H9 (cell line): ENCODE data around the gene VEGFD. TPM values are rescaled to one million over a fixed set of nuclear protein-coding genes. Genes with fewer than 3 reads are reported as not detected.

Experiments
- DNase-seq: peaks from one replicate; pipeline ENCODE4 v3.0.0-alpha.2; 2017
- H2AFZ ChIP-seq: one replicate; pipeline ENCODE4 v1.6.1; 2013; ENCODE audit warnings: mild to moderate bottlenecking, low read length, control low read depth, moderate library complexity
- H2AK5ac ChIP-seq: 2 replicates; pipeline ENCODE4 v1.6.1; 2013; ENCODE audit warnings: low read length, control low read depth, mixed read lengths; ENCODE audit not compliant: insufficient read length
- H2BK120ac ChIP-seq: one replicate; pipeline ENCODE4 v1.6.1; 2013; ENCODE audit warnings: low read depth, mild to moderate bottlenecking, low read length, control low read depth, inconsistent platforms; ENCODE audit not compliant: poor library complexity, severe bottlenecking
- H2BK12ac ChIP-seq: 2 replicates; pipeline ENCODE4 v1.6.1; 2013; ENCODE audit warnings: low read length, control low read depth, mixed read lengths, low read depth; ENCODE audit not compliant: insufficient read length
- H2BK15ac ChIP-seq: 2 replicates; pipeline ENCODE4 v1.6.1; 2013; ENCODE audit warnings: low read depth, low read length, control low read depth
- H2BK20ac ChIP-seq: one replicate; pipeline ENCODE4 v1.6.1; 2013; ENCODE audit warnings: low read depth, mild to moderate bottlenecking, low read length, control low read depth, inconsistent platforms; ENCODE audit not compliant: poor library complexity, severe bottlenecking
- H2BK5ac ChIP-seq: 2 replicates; pipeline ENCODE4 v1.6.1; 2013; ENCODE audit warnings: low read length, control low read depth, mixed read lengths; ENCODE audit not compliant: insufficient read length
- H3K14ac ChIP-seq: 2 replicates; pipeline ENCODE4 v1.6.1; 2013; ENCODE audit warnings: low read length, control low read depth; ENCODE audit not compliant: insufficient read depth
- H3K18ac ChIP-seq: 2 replicates; pipeline ENCODE4 v1.6.1; 2013; ENCODE audit warnings: low read depth, mild to moderate bottlenecking, mixed read lengths, low read length, control low read depth; ENCODE audit not compliant: insufficient read length
- H3K23ac ChIP-seq: 2 replicates; pipeline ENCODE4 v1.6.1; 2013; ENCODE audit warnings: low read length, control low read depth, mixed read lengths, low read depth; ENCODE audit not compliant: insufficient read length
- H3K23me2 ChIP-seq: 2 replicates; pipeline ENCODE4 v1.6.1; 2013; ENCODE audit warnings: low read depth, mild to moderate bottlenecking, mixed read lengths, low read length, control low read depth; ENCODE audit not compliant: insufficient read length, poor library complexity, severe bottlenecking
- H3K27ac ChIP-seq: 2 replicates; pipeline ENCODE4 v1.5.1; 2013; ENCODE audit warnings: low read length, control low read depth, mixed read lengths, low read depth; ENCODE audit not compliant: insufficient read length
- H3K27me3 ChIP-seq: 2 replicates; pipeline ENCODE4 v1.6.1; 2013; ENCODE audit warnings: low read length, control low read depth, inconsistent platforms; ENCODE audit not compliant: insufficient read depth
- H3K4ac ChIP-seq: 2 replicates; pipeline ENCODE4 v1.6.1; 2013; ENCODE audit warnings: low read depth, mild to moderate bottlenecking, control low read depth, inconsistent platforms, low read length, moderate library complexity
- H3K4me1 ChIP-seq: 2 replicates; pipeline ENCODE4 v1.6.1; 2013; ENCODE audit warnings: low read length, control low read depth, inconsistent platforms; ENCODE audit not compliant: insufficient read depth
- H3K4me2 ChIP-seq: 2 replicates; pipeline ENCODE4 v1.6.1; 2013; ENCODE audit warnings: low read length, control low read depth, mixed read lengths; ENCODE audit not compliant: insufficient read length, insufficient read depth
- H3K56ac ChIP-seq: 2 replicates; pipeline ENCODE4 v1.6.1; 2013; ENCODE audit warnings: low read depth, mild to moderate bottlenecking, mixed read lengths, low read length, control low read depth; ENCODE audit not compliant: insufficient read length
- H3K79me1 ChIP-seq: 2 replicates; pipeline ENCODE4 v1.6.1; 2013; ENCODE audit warnings: low read depth, mild to moderate bottlenecking, moderate library complexity, low read length, control low read depth, inconsistent platforms; ENCODE audit not compliant: insufficient read depth, poor library complexity, severe bottlenecking
- H3K79me2 ChIP-seq: 2 replicates; pipeline ENCODE4 v1.6.1; 2013; ENCODE audit warnings: low read length, control low read depth, inconsistent platforms; ENCODE audit not compliant: insufficient read depth
- H3K9ac ChIP-seq: 2 replicates; pipeline ENCODE4 v1.6.1; 2013; ENCODE audit warnings: low read length, control low read depth, mixed read lengths; ENCODE audit not compliant: insufficient read length; ENCODE audit errors: extremely low read depth
- H3K9me3 ChIP-seq: one replicate; pipeline ENCODE4 v1.6.1; 2013; ENCODE audit warnings: low read depth, low read length, inconsistent platforms; ENCODE audit not compliant: control insufficient read depth
- H3T11ph ChIP-seq: one replicate; pipeline ENCODE4 v1.6.1; 2013; ENCODE audit warnings: mild to moderate bottlenecking, low read length, control low read depth, inconsistent platforms
- H4K20me1 ChIP-seq: one replicate; pipeline ENCODE4 v1.6.1; 2013; ENCODE audit not compliant: control insufficient read depth, insufficient read length, insufficient read depth
- H4K5ac ChIP-seq: 2 replicates; pipeline ENCODE4 v1.6.1; 2013; ENCODE audit warnings: low read depth, mild to moderate bottlenecking, mixed read lengths, low read length, control low read depth; ENCODE audit not compliant: insufficient read length
- H4K8ac ChIP-seq: replicated peaks from 2 replicates; pipeline ENCODE4 v1.6.1; 2013; ENCODE audit warnings: low read length, control low read depth, mixed read lengths, low read depth; ENCODE audit not compliant: insufficient read length
- H4K91ac ChIP-seq: 2 replicates; pipeline ENCODE4 v1.6.1; 2013; ENCODE audit warnings: low read depth, mild to moderate bottlenecking, moderate library complexity, mixed read lengths, low read length, control low read depth; ENCODE audit not compliant: insufficient read length
- H3K27ac Mint-ChIP-seq, 3 experiments: 2 replicates in 2 of 3; 3 replicates in 1 of 3; pipeline ENCODE4 v1.8.0; 2020 to 2021; ENCODE audit warnings: mixed read lengths in 3 of 3, mild to moderate bottlenecking in 1 of 3, moderate library complexity in 1 of 3
- H3K27me3 Mint-ChIP-seq: 2 replicates; pipeline ENCODE4 v1.8.0; 2021; ENCODE audit warnings: low read depth, mild to moderate bottlenecking, moderate library complexity, mixed read lengths
- H3K36me3 Mint-ChIP-seq, 3 experiments: 2 replicates in 2 of 3; 3 replicates in 1 of 3; pipeline ENCODE4 v1.8.0; 2020 to 2021; ENCODE audit warnings: low read depth in 3 of 3, mixed read lengths in 3 of 3; ENCODE audit not compliant: insufficient read depth in 1 of 3
- H3K4me1 Mint-ChIP-seq, 2 experiments: 2 replicates each; pipeline ENCODE4 v1.8.0; 2020; ENCODE audit warnings: mixed read lengths in 2 of 2
- H3K4me3 Mint-ChIP-seq, 2 experiments: 2 replicates in 1 of 2; 3 replicates in 1 of 2; pipeline ENCODE4 v1.8.0; 2020 to 2021; ENCODE audit warnings: mild to moderate bottlenecking in 2 of 2, mixed read lengths in 2 of 2, moderate library complexity in 1 of 2
- H3K9me3 Mint-ChIP-seq, 2 experiments: 2 replicates in 1 of 2; 3 replicates in 1 of 2; pipeline ENCODE4 v1.8.0; 2020; ENCODE audit warnings: mild to moderate bottlenecking in 2 of 2, mixed read lengths in 2 of 2, moderate library complexity in 1 of 2
- WGBS: extraction: QIAGEN DNeasy Blood & Tissue Kit; methylation state at CpG from one replicate; pipeline ENCODE4 v1.1.7; 2013; ENCODE audit warnings: missing lambda C conversion rate, low lambda C conversion rate, mixed read lengths; ENCODE audit not compliant: insufficient read length; ENCODE audit errors: extremely low coverage; 5-methylcytosine and 5-hydroxymethylcytosine counted together
- total RNA-seq: library from RNA; stranded (reverse); gene quantifications from 2 replicates; pipeline ENCODE4 v1.2.1, GENCODE V29; 2021
- TF ChIP-seq, protein P1 (sequence below): fragments of 200-600 bp; sonication (generic); conservative IDR thresholded peaks from 3 replicates; pipeline ENCODE4 v1.8.0; 2021; ENCODE audit warnings: antibody characterized with exemption, mild to moderate bottlenecking

Gene VEGFD
- total RNA-seq, 1 experiment from 2014 or later, result 0.11 TPM

DNA sequence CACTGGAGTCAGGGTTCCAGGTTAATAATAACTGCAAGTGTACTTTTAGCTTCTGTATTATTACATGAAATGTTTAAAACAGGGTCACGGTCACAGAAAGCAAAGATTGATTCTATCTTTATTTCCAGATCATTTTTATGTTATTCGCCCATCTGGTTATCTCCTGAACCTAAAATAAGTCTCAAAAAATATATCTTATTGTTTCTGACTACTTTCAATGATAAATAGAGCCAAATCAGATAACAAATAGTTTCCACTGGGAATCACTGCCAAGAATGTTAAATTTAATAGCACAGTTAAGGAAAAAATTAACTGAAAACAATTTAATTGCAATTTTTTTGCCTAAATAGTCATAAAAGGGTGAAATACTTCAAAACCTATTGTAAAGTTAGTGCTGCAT, 17.2 kb upstream of the VEGFD start:
- no peak overlapping the region for H3T11ph ChIP-seq
- H3K18ac ChIP-seq, result no peak overlapping the region
- H4K5ac ChIP-seq, result no peak overlapping the region
- no peaks in the 10 kb centered on the region for H3K79me2 ChIP-seq
- Mint-ChIP-seq H3K9me3 (no peaks in the 10 kb centered on the region), H3K4me1 (peaks cover 19 to 23% of the 10 kb centered on the region in 2 experiments), H3K36me3 (peaks cover 0 to 4% (median 1%) of the 10 kb centered on the region in 3 experiments; a peak in 4 of 7 replicates), H3K27ac (no peak overlapping the region; a peak in 1 of 7 replicates), H3K27me3 (no peaks in the 10 kb centered on the region), H3K4me3 (no peak overlapping the region)
- no peak overlapping the region for H2BK5ac ChIP-seq
- no peak overlapping the region for H2BK12ac ChIP-seq
- H3K27ac ChIP-seq, result no peak overlapping the region
- no peak overlapping the region for H2AFZ ChIP-seq
- no peak overlapping the region for H3K4ac ChIP-seq
- TF ChIP-seq, protein P1, sequence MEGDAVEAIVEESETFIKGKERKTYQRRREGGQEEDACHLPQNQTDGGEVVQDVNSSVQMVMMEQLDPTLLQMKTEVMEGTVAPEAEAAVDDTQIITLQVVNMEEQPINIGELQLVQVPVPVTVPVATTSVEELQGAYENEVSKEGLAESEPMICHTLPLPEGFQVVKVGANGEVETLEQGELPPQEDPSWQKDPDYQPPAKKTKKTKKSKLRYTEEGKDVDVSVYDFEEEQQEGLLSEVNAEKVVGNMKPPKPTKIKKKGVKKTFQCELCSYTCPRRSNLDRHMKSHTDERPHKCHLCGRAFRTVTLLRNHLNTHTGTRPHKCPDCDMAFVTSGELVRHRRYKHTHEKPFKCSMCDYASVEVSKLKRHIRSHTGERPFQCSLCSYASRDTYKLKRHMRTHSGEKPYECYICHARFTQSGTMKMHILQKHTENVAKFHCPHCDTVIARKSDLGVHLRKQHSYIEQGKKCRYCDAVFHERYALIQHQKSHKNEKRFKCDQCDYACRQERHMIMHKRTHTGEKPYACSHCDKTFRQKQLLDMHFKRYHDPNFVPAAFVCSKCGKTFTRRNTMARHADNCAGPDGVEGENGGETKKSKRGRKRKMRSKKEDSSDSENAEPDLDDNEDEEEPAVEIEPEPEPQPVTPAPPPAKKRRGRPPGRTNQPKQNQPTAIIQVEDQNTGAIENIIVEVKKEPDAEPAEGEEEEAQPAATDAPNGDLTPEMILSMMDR, result no peak
- no peak overlapping the region for H3K4me2 ChIP-seq
- H3K23me2 ChIP-seq, result no peaks in the 10 kb centered on the region
- H4K8ac ChIP-seq, result no peak overlapping the region
- no CpG with 5 or more reads among the region's 2 CpGs for WGBS
- H3K9me3 ChIP-seq, result no peaks in the 10 kb centered on the region
- H3K9ac ChIP-seq, result no peak overlapping the region
- no peak overlapping the region for H3K14ac ChIP-seq
- no peaks in the 10 kb centered on the region for H4K20me1 ChIP-seq
- H3K27me3 ChIP-seq, result no peaks in the 10 kb centered on the region
- H3K23ac ChIP-seq, result no peak overlapping the region
- H3K79me1 ChIP-seq, result no peaks in the 10 kb centered on the region
- H2BK20ac ChIP-seq, result no peak overlapping the region
- no peak overlapping the region for H2AK5ac ChIP-seq
- no peak overlapping the region for H2BK120ac ChIP-seq
- H3K56ac ChIP-seq, result no peak overlapping the region
- H4K91ac ChIP-seq, result no peak overlapping the region
- DNase-seq, result no peak
- peaks cover 5% of the 10 kb centered on the region for H3K4me1 ChIP-seq
- H2BK15ac ChIP-seq, result no peak overlapping the region
